GM21825 (cell line): Measurements from ENCODE around the gene SREBF1.

Source experiments
- ATAC-seq: cut with Tn5 transposase; IDR thresholded peaks from one replicate; pipeline ENCODE4 v1.9.1; 2021; ENCODE audit warnings: mild to moderate bottlenecking, moderate library complexity; ENCODE audit not compliant: unreplicated experiment

Gene SREBF1

GRCh38 chr17:17783116-17783824 lies 53.5 kb downstream of the SREBF1 start:
- ATAC-seq: no peak

GRCh38 chr17:17782523-17783115 lies 54.2 kb downstream of the SREBF1 start:
- no peak for ATAC-seq

GRCh38 chr17:17781591-17782496 lies 54.9 kb downstream of the SREBF1 start:
- no peak for ATAC-seq

GRCh38 chr17:17780922-17781590 lies 55.7 kb downstream of the SREBF1 start:
- no peak for ATAC-seq

- ATAC-seq: no peak
Measured at GRCh38 chr17:17779015-17779611, 57.7 kb downstream of the SREBF1 start.

- no peak for ATAC-seq
Measured at GRCh38 chr17:17778308-17779014, 58.3 kb downstream of the SREBF1 start.

GRCh38 chr17:17776889-17777288 lies 59.9 kb downstream of the SREBF1 start:
- no peak for ATAC-seq

- no peak for ATAC-seq
Measured at GRCh38 chr17:17774009-17774881, 62.5 kb downstream of the SREBF1 start.

- no peak for ATAC-seq
Measured at GRCh38 chr17:17772231-17772630, 64.6 kb downstream of the SREBF1 start.

- ATAC-seq: no peak
Measured at GRCh38 chr17:17771498-17772201, 65.1 kb downstream of the SREBF1 start.

- no peak for ATAC-seq
Measured at GRCh38 chr17:17770632-17771044, 66.1 kb downstream of the SREBF1 start.

- no peak for ATAC-seq
Measured at GRCh38 chr17:17769869-17770631, 66.7 kb downstream of the SREBF1 start.

GRCh38 chr17:17768424-17769088 lies 68.2 kb downstream of the SREBF1 start:
- no peak for ATAC-seq

GRCh38 chr17:17767887-17768418 lies 68.8 kb downstream of the SREBF1 start:
- ATAC-seq: no peak

GRCh38 chr17:17767154-17767869 lies 69.5 kb downstream of the SREBF1 start:
- ATAC-seq: no peak

- no peak for ATAC-seq
Measured at GRCh38 chr17:17766744-17767120, 70.1 kb downstream of the SREBF1 start.
